Panc1 (cell line): Measurements from ENCODE around the gene ADGRA1. TPM values are rescaled to one million over a fixed set of nuclear protein-coding genes. Genes with fewer than 3 reads are reported as not detected.

Experiments
- ATAC-seq: fragments of 200-7000 bp; cut with Tn5 transposase; 2 replicates; pipeline ENCODE4 v1.9.1; 2020; ENCODE audit warnings: mild to moderate bottlenecking, moderate library complexity
- BruUV-seq: library from RNA; stranded (reverse); fragments of 400-500 nt; replicated peaks from 2 replicates; lab custom pipeline; 2021; lab: Mats Ljungman, UMichigan
- CTCF ChIA-PET: fragments of 300-600 bp; sonication (Branson Sonifier 250); formaldehyde crosslinking; loops from one replicate; lab custom pipeline; 2022; ENCODE audit warnings: antibody characterized with exemption; lab: Charles Lee
- POLR2A ChIA-PET: fragments of 300-600 bp; sonication (Branson Sonifier 250); formaldehyde crosslinking; loops from one replicate; lab custom pipeline; 2022; ENCODE audit warnings: antibody characterized with exemption; lab: Charles Lee
- DNase-seq: peaks from one replicate; pipeline ENCODE4 v3.0.0-alpha.2; 2010; ENCODE audit warnings: low read depth, low spot score
- H3K27ac ChIP-seq: 2 replicates; pipeline ENCODE4 v1.5.1; 2011; ENCODE audit warnings: mild to moderate bottlenecking, low read length, inconsistent platforms
- H3K27me3 ChIP-seq: fragments of 200-500 bp; sonication (Bioruptor generic); 2 replicates; pipeline ENCODE4 v1.6.0; 2014; ENCODE audit warnings: low read length, inconsistent platforms; ENCODE audit not compliant: control insufficient read depth, insufficient read depth
- H3K36me3 ChIP-seq: fragments of 200-500 bp; sonication (Bioruptor generic); 2 replicates; pipeline ENCODE4 v1.5.1; 2014; ENCODE audit warnings: inconsistent platforms, mild to moderate bottlenecking, low read length, moderate library complexity; ENCODE audit not compliant: control insufficient read depth, insufficient read depth
- H3K4me1 ChIP-seq: 2 replicates; pipeline ENCODE4 v1.5.1; 2011; ENCODE audit warnings: inconsistent platforms, mild to moderate bottlenecking, low read length, moderate library complexity; ENCODE audit not compliant: control insufficient read depth, insufficient read depth
- H3K4me3 ChIP-seq, 2 experiments: 2 replicates each; pipeline ENCODE4 v1.5.1; 2011 to 2012; ENCODE audit warnings: low read depth in 2 of 2, low read length in 2 of 2, mild to moderate bottlenecking in 2 of 2, inconsistent platforms in 1 of 2, moderate library complexity in 1 of 2
- H3K9me3 ChIP-seq: fragments of 200-500 bp; sonication (Bioruptor generic); 2 replicates; pipeline ENCODE4 v1.5.1; 2014; ENCODE audit warnings: low read depth, mild to moderate bottlenecking, inconsistent platforms, low read length, moderate library complexity; ENCODE audit not compliant: control insufficient read depth, insufficient read depth
- POLR2AphosphoS5 ChIP-seq: IDR thresholded peaks from 2 replicates; pipeline ENCODE4 v1.6.1; 2012; ENCODE audit warnings: mild to moderate bottlenecking, low read depth, low read length, moderate library complexity
- SIN3A ChIP-seq: IDR thresholded peaks from 2 replicates; pipeline ENCODE4 v1.6.1; 2012; ENCODE audit warnings: low read depth, mild to moderate bottlenecking, low read length, moderate library complexity, borderline replicate concordance; ENCODE audit not compliant: insufficient read depth
- TCF7L2 ChIP-seq: IDR thresholded peaks from 2 replicates; pipeline ENCODE4 v1.6.1; 2011; ENCODE audit warnings: mild to moderate bottlenecking, low read depth, low read length, inconsistent platforms
- in situ Hi-C: cut with HindIII; loops from 2 replicates; pipeline ENCODE4 v1.10.0; 2016; ENCODE audit warnings: low sequenced_read_pairs, low pct_unique_long_range_greater_than_20kb
- intact Hi-C: fragments of 100-400 bp; cut with micrococcal nuclease; formaldehyde crosslinking; loops from one replicate; pipeline ENCODE4 v1.10.0; 2022; ENCODE audit not compliant: unreplicated experiment
- total RNA-seq: library from RNA; stranded (reverse); gene quantifications from one replicate; pipeline ENCODE4 v1.2.1, GENCODE V29; 2021; ENCODE audit not compliant: unreplicated experiment
- TF ChIP-seq, protein P1 (sequence below): fragments of 450-650 bp; IDR thresholded peaks from 2 replicates; pipeline ENCODE4 v1.5.1; 2017; ENCODE audit warnings: mild to moderate bottlenecking
- TF ChIP-seq, protein P2 (sequence below), 2 experiments: IDR thresholded peaks; 2 replicates each; pipeline ENCODE4 v1.6.1; 2011 to 2012; ENCODE audit warnings: low read depth in 2 of 2, control low read depth in 1 of 2, low read length in 1 of 2, mild to moderate bottlenecking in 1 of 2, moderate library complexity in 1 of 2; ENCODE audit not compliant: insufficient read depth in 1 of 2

Gene ADGRA1
- total RNA-seq, 1 experiment from 2014 or later: 0.05 TPM

DNA sequence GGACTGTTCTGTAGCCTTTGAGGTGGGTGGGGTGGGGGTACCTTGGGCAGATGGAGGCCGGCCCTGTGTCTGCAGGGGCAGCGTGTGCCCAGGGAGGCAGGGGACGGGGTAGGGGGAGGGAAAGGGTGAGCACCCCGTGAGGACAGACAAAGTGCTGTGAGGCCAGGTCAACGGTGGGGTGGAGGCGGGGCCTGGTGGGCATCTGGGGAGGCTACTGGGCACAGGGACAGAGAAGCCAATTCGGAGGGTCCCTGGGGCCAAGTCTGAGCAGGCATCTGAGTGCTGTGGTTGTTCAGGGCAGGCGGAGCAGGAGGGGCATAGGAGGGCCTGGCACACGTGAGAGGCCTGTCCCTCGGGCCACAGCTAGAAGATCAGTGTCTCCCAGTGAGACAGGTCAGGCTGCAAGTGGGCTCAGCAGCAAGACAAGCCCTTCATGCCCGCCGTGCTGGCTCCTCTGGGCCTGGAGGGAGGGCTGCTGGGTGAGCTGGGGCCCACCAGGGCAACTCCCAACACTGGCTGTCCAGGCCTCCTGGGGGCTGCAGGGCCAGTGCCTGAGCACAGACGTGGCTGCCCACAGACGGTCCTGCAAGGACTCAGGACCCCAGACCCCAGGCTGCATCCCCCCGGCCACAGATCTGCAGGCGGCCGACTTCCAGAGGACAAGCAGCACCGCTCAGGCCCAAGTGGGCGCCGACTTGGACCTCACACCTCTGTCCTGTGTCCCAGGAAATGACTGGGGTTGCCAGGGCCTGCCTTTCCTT is 45.9 kb downstream of the ADGRA1 start:
- DNase-seq: no peak
- 0 out of 2 replicates have a peak, but pooled peaks have one; percentile 9 for ATAC-seq
- intact Hi-C loops (no loop called here), in situ Hi-C loops (no loop called here)
- CTCF ChIA-PET: no interaction called here
- Histone ChIP-seq H3K4me1 (no peaks in the 10 kb centered on the region; the same call in none of the 2 replicates), H3K36me3 (no peaks in the 10 kb centered on the region), H3K9me3 (no peaks in the 10 kb centered on the region), H3K27ac (no peak overlapping the region), H3K4me3 (no peak overlapping the region), H3K27me3 (no peaks in the 10 kb centered on the region)
- TF ChIP-seq POLR2AphosphoS5 (no peak), SIN3A (no peak), TCF7L2 (no peak)
- TF ChIP-seq, protein P1, sequence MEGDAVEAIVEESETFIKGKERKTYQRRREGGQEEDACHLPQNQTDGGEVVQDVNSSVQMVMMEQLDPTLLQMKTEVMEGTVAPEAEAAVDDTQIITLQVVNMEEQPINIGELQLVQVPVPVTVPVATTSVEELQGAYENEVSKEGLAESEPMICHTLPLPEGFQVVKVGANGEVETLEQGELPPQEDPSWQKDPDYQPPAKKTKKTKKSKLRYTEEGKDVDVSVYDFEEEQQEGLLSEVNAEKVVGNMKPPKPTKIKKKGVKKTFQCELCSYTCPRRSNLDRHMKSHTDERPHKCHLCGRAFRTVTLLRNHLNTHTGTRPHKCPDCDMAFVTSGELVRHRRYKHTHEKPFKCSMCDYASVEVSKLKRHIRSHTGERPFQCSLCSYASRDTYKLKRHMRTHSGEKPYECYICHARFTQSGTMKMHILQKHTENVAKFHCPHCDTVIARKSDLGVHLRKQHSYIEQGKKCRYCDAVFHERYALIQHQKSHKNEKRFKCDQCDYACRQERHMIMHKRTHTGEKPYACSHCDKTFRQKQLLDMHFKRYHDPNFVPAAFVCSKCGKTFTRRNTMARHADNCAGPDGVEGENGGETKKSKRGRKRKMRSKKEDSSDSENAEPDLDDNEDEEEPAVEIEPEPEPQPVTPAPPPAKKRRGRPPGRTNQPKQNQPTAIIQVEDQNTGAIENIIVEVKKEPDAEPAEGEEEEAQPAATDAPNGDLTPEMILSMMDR: no peak
- TF ChIP-seq, protein P2, sequence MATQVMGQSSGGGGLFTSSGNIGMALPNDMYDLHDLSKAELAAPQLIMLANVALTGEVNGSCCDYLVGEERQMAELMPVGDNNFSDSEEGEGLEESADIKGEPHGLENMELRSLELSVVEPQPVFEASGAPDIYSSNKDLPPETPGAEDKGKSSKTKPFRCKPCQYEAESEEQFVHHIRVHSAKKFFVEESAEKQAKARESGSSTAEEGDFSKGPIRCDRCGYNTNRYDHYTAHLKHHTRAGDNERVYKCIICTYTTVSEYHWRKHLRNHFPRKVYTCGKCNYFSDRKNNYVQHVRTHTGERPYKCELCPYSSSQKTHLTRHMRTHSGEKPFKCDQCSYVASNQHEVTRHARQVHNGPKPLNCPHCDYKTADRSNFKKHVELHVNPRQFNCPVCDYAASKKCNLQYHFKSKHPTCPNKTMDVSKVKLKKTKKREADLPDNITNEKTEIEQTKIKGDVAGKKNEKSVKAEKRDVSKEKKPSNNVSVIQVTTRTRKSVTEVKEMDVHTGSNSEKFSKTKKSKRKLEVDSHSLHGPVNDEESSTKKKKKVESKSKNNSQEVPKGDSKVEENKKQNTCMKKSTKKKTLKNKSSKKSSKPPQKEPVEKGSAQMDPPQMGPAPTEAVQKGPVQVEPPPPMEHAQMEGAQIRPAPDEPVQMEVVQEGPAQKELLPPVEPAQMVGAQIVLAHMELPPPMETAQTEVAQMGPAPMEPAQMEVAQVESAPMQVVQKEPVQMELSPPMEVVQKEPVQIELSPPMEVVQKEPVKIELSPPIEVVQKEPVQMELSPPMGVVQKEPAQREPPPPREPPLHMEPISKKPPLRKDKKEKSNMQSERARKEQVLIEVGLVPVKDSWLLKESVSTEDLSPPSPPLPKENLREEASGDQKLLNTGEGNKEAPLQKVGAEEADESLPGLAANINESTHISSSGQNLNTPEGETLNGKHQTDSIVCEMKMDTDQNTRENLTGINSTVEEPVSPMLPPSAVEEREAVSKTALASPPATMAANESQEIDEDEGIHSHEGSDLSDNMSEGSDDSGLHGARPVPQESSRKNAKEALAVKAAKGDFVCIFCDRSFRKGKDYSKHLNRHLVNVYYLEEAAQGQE (IDR thresholded peaks at IDR 0.05; ENCODE audit: insufficient read depth in 1 of 2, low read depth in 2 of 2, low read length in 1 of 2): no peak
- BruUV-seq: no TSS peak
- POLR2A ChIA-PET: no interaction called here

DNA sequence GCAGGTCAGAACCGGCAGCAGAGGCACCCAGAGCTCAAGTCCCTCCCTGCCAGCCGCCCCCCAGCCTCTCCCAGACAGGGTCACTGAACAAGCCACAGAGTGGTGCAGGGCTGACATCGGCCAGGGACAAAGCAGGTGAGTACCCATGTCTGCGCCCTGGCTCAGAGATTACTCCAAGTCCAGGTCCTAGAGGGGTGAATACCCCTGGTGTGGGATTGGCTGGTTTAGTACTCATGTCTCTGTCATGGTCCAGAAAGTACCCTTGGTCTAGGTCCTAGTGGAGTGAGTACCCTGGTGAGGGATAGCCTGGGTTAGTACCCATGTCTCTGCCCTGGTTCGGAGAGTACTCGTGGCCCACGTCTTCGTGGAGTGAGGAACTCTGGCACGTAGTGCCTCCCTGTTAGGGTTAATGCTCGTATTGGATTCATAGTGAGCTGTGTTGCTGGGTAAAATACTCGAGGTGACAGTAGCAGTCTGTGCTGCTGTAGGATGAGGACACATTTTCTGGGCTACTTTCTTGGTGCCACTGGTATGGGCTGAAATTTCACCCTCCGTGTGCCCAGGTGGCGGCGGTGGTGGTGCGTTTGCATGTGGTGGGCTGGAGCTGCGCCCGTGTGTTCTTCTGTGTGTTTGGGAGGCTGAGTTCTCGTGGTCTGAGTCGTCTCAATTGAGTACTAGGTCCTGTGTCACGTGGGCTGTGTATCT is 46.8 kb downstream of the ADGRA1 start:
- H3K36me3 ChIP-seq: no peaks in the 10 kb centered on the region
- DNase-seq (no peak), ATAC-seq (peak; percentile 70)
- ChIA-PET CTCF (no interaction called here), POLR2A (interaction anchor here (0.5 kb wide), 1 partner anchor 18 kb away, joined by 3 read pairs; no protein-coding TSS in a partner anchor)
- H3K9me3 ChIP-seq: no peaks in the 10 kb centered on the region
- in situ Hi-C loops (no loop called here), intact Hi-C loops (no loop called here)
- H3K27me3 ChIP-seq: no peaks in the 10 kb centered on the region
- H3K27ac ChIP-seq: no peak overlapping the region
- H3K4me3 ChIP-seq: no peak overlapping the region
- H3K4me1 ChIP-seq: no peaks in the 10 kb centered on the region; the same call in 1 of the 2 replicates
- BruUV-seq: no TSS peak
- TF ChIP-seq SIN3A (no peak), POLR2AphosphoS5 (no peak), TCF7L2 (no peak)
- TF ChIP-seq, protein P1: no peak
- TF ChIP-seq, protein P2 (IDR thresholded peaks at IDR 0.05; ENCODE audit: insufficient read depth in 1 of 2, low read depth in 2 of 2, low read length in 1 of 2): no peak
